ENCODE results near the gene USP54.
"Not testable (repeated sequence)": the region's sequence is repeated elsewhere in the genome, so short reads cannot be mapped to it uniquely, and the experiment has no call there.

The USP54 gene, protein sequence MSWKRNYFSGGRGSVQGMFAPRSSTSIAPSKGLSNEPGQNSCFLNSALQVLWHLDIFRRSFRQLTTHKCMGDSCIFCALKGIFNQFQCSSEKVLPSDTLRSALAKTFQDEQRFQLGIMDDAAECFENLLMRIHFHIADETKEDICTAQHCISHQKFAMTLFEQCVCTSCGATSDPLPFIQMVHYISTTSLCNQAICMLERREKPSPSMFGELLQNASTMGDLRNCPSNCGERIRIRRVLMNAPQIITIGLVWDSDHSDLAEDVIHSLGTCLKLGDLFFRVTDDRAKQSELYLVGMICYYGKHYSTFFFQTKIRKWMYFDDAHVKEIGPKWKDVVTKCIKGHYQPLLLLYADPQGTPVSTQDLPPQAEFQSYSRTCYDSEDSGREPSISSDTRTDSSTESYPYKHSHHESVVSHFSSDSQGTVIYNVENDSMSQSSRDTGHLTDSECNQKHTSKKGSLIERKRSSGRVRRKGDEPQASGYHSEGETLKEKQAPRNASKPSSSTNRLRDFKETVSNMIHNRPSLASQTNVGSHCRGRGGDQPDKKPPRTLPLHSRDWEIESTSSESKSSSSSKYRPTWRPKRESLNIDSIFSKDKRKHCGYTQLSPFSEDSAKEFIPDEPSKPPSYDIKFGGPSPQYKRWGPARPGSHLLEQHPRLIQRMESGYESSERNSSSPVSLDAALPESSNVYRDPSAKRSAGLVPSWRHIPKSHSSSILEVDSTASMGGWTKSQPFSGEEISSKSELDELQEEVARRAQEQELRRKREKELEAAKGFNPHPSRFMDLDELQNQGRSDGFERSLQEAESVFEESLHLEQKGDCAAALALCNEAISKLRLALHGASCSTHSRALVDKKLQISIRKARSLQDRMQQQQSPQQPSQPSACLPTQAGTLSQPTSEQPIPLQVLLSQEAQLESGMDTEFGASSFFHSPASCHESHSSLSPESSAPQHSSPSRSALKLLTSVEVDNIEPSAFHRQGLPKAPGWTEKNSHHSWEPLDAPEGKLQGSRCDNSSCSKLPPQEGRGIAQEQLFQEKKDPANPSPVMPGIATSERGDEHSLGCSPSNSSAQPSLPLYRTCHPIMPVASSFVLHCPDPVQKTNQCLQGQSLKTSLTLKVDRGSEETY (N-terminal part only)

DNA sequence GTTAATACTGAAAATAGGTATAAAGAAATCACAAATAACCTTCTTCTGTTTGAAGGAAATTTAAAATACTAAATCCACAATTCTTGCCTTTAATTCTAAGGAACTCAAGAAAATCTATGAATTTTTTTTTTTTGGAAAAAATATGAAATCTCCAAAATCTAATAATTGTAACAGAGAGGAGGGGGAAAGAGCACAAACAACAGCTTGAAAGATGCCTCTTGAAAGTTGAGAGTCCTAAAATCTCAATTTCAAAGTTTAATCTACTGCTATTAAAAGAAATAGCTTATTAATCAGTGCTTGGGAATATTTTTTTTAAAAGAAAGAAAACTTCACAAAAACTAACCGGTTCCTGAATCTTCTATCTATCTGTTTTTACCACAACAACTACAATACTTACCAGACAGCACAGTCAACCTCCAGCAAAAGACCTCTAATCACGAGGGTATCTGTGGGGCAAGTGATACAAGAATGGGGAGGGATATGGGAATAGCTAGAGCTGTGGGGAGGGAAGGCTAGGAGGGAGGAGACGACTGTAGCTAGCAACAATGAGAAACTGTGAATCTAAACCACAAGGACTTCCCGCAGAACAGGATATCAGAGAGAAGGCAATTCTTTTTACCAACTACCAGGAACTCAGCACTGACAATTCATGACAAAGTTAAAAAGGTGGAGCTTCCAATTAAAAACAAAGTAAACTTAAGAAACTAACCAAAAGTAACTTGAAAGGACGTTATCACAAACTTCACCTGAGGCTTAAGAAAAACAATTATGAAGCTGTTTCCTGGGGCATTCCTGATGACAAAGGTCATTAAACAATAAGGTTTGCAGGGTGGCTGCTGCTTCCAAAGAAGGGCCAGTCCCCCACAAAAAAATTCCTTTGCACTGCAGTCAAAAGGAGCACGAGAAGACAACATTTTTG lies at the start of gene USP54:
TSS of gene USP54 (minus strand) at position 462 of the 919 bp plus-strand sequence. CDS start 15,684 bp downstream, outside the sequence.
- FAIRE-seq (no peak), DNase-seq (ENCODE audit: insufficient read length, low spot score) (no peak)

DNA sequence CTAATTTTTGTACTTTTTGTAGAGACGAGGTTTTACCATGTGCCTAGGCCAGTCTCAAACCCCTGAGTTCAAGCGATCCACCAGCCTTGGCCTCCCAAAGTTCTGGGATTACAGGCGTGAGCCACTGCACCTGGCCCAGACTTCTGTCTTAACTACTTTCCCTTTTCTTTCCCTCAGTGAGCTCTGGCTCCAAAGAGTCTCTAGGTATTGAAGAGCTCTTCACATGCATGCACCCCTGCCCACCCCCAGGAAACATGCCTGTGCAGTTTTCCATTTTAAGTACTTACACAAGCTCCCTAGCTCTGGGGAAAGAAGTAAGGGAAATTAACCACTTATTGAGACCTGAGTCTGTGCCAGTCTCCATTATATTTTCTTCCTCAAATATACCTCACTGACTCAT lies 48.1 kb upstream of the USP54 start:
- no peak for DNase-seq (ENCODE audit: insufficient read length, low spot score)
- FAIRE-seq: no peak

DNA sequence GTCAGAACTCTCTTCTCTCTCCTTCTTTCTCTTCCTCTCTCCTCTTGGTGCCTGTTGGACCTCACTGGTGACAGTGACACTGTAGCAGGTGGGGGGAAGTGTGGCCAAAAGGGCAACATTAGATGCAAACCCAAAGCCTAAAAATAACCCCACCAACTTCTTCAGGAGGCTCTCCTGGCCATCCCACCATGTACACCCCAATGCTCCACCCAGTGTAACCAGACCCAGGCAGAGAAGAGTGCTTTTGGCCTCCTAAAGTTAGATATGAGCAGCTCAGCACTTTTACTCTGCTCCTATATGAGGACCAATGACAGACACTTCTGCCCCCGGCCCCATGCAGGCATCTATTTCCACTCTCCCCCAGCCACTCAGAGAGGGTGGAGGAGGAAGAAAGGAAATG lies 44.6 kb upstream of the USP54 start:
- FAIRE-seq: no peak

DNA sequence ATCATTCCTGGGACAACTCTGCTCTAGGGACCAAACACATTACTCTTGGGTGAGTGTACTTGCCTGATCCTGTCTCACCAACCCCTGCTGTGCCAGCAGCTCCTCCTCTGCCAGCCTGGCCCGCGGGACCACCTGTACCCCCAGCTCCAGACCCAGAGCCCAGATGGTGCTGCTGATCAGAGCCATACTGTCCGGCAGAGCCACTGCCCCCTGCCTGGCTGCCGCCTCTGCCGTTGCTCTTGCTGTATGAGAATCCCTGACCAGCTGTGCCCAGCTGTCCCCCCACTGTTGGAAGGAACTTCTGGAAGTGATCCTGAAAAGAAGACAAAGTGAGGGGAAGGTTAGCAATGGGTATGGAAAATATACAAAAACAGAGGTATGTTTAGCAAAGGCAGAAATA lies 43.3 kb upstream of the USP54 start:
- DNase-seq (ENCODE audit: insufficient read length, low spot score) (no peak), FAIRE-seq (no peak)

More for the DNA sequence above, 44.6 kb upstream of the USP54 start:
- DNase-seq (ENCODE audit: insufficient read length, low spot score): no peak

DNA sequence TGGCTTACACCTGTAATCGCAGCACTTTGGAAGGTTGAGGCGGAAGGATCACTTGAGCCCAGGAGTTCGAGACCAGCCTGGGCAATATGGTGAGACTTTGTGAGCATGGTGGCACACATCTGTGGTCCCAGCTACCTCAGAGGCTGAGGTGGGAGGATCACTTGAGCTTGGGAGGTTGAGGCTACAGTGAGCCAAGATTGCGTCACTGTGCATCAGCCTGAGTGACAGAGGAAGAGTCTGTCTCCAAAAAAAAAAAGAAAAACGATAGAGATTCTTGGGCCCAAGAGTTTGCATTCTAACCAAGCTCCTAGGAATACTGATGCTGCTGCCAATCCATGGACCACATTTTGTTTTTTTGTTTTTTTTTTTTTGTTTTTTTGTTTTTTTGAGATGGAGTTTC lies 38.0 kb upstream of the USP54 start:
- no peak for DNase-seq (ENCODE audit: insufficient read length, low spot score)
- FAIRE-seq: no peak

DNA sequence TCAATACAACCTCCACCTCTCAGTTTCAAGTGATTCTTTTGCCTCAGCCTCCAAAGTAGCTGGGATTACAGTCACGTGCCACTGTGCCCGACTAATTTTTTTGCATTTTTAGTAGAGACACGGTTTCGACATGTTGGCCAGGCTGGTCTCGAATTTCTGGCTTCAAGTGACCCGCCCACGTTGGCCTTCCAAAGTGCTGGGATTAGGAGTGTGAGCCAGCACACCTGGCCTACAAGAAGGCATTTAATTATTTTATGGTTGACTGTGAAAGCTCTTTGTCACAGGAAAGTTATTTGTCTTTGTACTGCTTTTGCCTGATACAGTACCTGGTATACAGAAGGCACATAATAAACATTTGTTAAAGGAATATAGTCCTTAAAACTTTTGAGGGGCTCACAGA lies 37.3 kb upstream of the USP54 start:
- FAIRE-seq: no peak
- DNase-seq (ENCODE audit: insufficient read length, low spot score): no peak

DNA sequence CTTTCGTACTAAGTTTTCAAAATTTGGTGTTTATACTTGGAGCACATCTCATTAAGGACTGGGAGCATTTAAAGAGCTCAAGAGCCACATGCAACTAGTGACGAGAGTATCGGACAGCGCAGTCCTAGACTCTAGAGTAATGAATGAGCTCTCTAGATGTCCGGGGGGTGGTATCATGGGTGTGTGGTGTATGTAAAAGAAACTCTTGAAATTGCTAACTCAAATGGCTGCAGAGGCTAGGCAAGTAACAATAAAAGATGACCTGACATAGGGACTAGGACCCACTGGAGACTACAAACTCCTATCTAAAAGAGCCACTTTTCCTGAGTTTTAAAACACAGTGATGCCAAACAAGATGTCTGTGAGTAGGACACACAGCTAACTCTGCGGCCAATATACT lies 36.2 kb upstream of the USP54 start:
- no peak for DNase-seq (ENCODE audit: insufficient read length, low spot score)

DNA sequence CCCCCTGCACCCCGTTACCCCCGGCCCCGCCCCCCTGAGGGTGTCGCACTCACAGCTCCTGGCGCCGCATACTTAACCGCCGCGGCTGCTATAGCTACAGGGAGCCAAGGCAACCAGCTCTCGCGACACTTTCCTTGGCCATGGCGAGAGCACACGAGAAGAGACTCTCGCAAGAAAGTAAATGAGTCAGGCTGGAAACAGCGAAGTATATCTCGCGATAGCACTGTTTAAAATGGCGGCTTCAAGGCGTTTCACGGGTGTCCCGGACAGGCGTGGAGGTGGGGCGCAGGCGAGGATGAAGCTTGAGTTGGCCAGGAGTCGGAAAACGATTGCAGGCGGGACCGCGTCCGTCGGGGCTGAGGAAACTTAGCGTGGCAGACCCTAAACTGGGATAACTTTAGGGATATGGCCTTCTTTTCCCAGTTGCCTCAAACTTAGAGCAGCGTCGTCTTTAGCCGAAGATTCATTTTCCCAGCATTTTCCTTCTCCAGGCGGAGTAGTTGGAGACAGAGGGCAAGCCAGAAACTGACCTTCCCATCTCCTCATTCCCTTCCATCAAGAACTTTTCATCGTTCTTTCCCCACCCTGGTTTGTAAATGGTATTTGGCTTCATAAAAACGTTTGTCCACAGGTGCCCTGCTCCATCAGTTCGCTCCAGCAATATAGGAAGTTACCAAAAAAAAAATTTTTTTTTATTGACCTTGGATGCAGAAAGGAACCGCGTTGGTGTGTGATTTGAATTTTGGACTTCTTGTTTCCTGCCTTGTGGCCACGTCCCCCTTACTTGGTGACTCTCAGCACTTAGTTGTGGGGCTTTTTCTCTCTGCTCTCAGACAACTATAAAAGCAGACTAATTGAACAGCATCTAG lies 35.0 kb upstream of the USP54 start:
- DNase-seq (ENCODE audit: insufficient read length, low spot score) (peak; percentile 98), FAIRE-seq (peak; percentile 82)

More for the DNA sequence above, 36.2 kb upstream of the USP54 start:
- no peak for FAIRE-seq

DNA sequence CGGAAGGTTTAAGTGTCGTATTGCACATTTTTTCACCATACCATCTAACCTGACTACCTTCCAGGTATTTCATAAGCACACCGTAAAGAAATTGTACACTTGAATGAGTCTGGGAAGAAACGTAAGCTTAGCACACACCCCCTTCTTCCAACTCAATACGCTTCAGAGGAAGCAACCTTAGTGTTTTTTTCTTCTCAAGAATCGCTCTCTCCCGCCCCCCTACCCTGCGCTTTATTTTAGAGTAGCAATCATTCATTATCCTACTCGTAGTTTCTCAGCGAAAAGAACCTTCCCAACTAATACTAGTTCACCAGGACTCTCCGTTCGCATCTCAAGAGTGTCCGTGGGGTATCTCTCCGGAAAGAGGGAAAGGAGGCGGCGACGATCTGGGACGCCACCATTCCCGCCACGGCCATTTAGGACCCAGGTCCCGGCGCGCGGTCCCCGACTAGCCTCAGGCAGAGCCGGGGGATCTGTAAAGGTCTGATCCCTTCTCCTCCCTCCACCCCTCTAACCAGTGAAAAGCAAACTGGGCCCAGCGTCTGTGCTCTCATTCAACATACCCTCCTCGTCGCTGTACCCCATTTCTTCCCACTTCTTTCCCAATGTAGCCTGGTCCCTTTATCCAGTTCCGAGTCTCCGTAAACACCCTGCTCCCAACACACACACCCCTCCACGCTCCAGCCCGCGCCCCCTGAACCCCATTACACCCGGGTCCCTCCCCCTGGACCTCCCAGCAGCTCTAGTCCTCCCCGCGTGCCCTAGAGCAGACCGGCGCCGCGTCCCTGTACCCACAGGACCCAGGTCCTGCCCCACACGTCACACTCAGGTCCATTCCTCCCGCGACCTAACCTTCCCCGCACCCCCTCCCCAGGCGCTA lies 34.1 kb upstream of the USP54 start:
- DNase-seq (ENCODE audit: insufficient read length, low spot score): peak; percentile 42
- no peak for FAIRE-seq

DNA sequence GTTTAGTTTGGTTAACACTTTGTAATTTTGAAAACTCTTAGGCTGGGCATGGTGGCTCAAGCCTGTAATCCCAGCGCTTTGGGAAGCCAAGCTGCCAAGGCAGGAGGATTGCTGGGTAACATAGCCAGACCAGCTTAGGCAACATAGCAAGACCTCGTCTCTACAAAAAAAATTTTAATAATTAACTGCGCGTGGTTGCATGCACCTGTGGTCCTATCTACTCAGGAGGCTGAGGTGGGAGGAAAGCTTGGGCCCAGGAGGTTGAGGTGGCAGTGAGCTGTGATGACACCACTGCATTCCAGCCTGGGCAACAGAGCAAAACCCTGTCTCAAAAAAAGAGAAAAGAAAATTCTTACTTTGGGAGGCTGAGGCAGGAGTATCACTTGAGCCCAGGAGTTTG lies 31.9 kb upstream of the USP54 start:
- DNase-seq (ENCODE audit: insufficient read length, low spot score) (no peak), FAIRE-seq (no peak)

DNA sequence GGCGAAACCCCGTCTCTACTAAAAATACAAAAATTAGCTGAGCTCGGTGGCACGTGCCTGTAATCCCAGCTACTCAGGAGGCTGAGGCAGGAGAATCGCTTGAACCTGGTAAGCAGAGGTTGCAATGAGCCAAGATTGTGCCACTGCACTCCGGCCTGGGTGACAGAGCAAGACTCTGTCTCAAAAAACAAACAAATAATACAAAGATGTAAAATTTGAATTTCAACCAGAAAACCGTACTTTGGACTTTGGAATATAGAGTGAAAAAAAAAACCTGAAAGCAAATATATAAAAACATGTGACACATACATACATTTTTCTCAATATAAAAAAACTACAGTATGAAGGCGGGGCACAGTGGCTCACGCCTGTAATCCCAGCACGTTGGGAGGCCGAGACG lies 29.8 kb upstream of the USP54 start:
- DNase-seq (ENCODE audit: insufficient read length, low spot score); FAIRE-seq: not testable (repeated sequence)

DNA sequence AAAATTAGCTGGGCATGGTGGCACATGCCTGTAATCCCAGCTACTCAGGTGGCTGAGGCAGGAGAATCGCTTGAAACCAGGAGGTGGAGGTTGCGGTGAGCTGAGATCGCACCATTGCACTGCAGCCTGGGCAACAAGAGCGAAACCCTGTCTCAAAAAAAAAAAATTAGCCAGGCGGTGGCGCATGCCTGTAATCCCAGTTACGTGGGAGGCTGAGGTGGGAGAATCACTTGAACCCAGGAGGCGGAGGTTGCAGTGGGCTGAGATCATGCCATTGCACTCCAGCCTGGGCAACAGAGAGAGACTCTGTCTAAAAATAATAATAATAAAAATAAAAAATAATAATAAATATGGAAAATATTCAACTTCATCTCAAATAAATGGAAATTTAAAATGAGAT lies 26.0 kb upstream of the USP54 start:
- not testable (repeated sequence) for FAIRE-seq; DNase-seq (ENCODE audit: insufficient read length, low spot score)

DNA sequence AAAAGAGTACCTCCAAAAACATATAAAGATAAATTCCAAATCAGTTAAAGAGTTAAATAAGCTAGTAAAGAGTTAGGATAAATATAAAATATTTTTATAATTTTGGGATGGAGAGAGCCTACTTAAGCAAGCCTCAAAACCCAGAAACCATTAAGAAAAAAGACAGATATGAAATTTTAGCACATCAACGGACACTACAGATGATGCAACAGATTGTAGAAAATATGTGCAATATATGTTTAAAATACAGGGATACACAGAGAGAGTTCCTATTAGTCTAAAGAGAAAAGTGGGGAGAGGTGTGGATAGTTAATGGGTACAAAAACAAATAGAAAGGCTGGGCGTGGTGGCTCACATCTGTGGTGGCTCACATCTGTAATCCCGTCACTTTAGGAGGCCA lies 23.6 kb upstream of the USP54 start:
- FAIRE-seq: no peak
- no peak for DNase-seq (ENCODE audit: insufficient read length, low spot score)

DNA sequence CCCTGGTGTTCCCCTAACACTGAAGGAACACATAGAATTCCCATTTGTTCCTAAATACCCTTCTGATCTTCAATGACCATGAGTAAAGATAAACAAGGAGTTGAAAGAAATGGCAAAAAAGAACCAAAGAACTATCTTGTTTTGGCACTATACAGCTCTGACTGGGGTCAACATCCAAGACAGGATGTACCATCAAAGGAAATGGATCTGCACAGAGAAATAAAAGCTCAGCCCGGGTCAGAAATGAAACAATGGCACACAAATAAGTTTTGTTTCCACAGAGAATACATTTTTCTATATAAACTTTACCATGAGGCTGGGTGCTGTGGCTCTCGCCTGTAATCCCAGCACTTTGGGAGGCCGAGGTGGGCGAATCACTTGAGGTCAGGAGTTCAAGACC lies 18.0 kb upstream of the USP54 start:
- FAIRE-seq (no peak), DNase-seq (ENCODE audit: insufficient read length, low spot score) (no peak)

DNA sequence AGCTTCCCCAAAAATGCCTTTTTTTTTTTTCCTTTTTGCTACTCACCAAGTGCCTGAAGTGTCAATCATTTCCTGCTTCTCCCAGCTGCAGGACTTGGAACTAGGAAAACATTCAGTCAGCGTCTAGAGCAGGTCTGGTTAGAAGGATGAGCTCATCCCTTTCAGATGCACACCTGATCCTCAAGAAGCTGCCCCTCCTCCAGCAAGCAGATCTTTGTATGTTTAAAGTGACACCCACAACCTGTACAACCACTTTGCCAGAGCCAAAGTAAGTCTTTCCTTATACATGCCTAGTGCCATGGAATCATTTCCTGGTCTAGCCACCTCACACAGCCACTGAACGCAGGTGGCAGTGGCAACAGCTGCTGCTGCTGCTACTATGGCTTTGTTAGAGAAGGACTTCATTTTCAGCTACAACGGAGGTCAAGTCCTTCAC lies 10.4 kb upstream of the USP54 start:
- FAIRE-seq: no peak
- no peak for DNase-seq (ENCODE audit: insufficient read length, low spot score)

DNA sequence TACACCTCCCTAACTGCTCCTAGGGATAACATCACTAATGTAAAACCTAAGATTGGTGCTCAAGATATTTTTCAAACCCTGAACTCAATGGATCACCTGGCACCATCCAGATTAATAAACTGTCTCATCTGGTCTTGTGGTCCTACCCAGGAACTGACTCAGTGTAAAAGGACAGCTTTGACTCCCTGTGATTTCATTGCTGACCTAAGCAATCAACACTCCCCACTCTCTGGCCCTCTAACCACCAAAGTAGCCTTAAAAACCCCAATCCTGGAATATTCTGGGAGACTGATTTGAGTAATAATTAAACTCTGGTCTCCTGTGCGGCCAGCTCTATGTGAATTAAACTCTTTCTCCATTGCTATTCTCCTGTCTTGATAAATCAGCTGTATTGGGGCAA lies 6.2 kb upstream of the USP54 start:
- FAIRE-seq (peak; percentile 9), DNase-seq (ENCODE audit: insufficient read length, low spot score) (no peak)

DNA sequence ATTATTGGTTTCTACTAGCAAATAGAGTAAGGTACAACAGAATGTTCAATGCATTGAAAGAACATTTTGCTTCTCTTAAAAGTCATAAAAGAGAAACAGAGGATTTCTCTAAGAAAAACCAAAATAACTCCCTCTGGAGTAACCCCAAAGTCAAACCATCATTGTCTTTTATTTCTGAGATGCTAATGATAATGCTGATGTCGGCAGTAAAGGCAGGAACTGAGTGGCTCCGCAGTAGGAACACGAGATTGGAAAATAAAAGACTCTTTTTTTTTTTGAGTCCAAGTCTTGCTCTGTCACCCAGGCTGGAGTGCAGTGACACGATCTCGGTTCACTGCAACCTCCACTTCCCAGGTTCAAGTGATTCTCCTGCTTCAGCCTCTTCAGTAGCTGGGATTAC lies 2.7 kb upstream of the USP54 start:
- FAIRE-seq (no peak), DNase-seq (ENCODE audit: insufficient read length, low spot score) (no peak)

DNA sequence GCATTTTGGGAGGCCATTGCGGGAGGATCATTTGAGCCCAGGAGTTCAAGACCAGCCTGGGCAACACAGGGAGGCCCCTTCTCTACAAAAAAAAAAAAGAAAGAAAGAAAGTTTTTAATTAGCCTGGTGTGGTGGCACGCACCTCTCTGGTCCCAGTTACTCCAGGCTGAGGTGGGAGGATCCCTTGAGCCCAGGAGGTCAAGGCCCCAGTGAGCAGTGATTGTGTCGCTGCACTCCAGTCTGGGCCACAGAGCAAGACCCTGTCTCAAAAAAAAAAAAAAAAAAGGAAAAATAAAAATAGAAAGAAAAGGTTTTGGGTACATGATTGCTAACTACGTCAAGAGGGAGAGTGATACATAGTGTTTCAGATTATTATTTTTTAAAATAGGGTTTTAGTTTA lies 2.0 kb upstream of the USP54 start:
- no peak for DNase-seq (ENCODE audit: insufficient read length, low spot score)
- FAIRE-seq: no peak

Measured in HTR-8/SVneo (cell line).